HCT116 (cell line): Measurements from ENCODE around the gene SPIRE2. TPM values are rescaled to one million over a fixed set of nuclear protein-coding genes. Genes with fewer than 3 reads are reported as not detected.

Experiments
- ATAC-seq: fragments of 200-7000 bp; cut with Tn5 transposase; 2 replicates; pipeline ENCODE4 v1.9.1; 2020; ENCODE audit warnings: mild to moderate bottlenecking, moderate library complexity
- BruUV-seq: library from RNA; stranded (reverse); fragments of 400-500 nt; replicated peaks from 2 replicates; lab custom pipeline; 2021; lab: Mats Ljungman, UMichigan
- CTCF ChIA-PET: fragments of 300-600 bp; sonication (Branson Sonifier 250); formaldehyde crosslinking; loops from one replicate; lab custom pipeline; 2021; ENCODE audit warnings: antibody characterized with exemption; lab: Charles Lee
- POLR2A ChIA-PET: fragments of 300-600, 350-600 bp; sonication (Branson Sonifier 250); formaldehyde crosslinking; loops from one replicate; lab custom pipeline; 2021; ENCODE audit warnings: antibody characterized with exemption; lab: Charles Lee
- RAD21 ChIA-PET, 2 experiments: fragments of 300-600 bp; sonication (Branson Sonifier 250); formaldehyde crosslinking; loops; one replicate each; lab custom pipeline; 2023; ENCODE audit warnings: low total read pairs in 2 of 2; ENCODE audit not compliant: uncharacterized antibody in 2 of 2, unreplicated experiment in 2 of 2, low non-redundant PET in 1 of 2; lab: Charles Lee
- DNase-seq: peaks from one replicate; pipeline ENCODE4 v3.0.0-alpha.2; 2010; ENCODE audit warnings: low read depth, low spot score
- H2AFZ ChIP-seq: fragments of 200-600 bp; shearing (Covaris generic), sonication (generic); 2 replicates; pipeline ENCODE4 v1.6.1; 2017; ENCODE audit warnings: low read depth, mixed run types, mixed read lengths, antibody characterized with exemption, low read length; ENCODE audit not compliant: poor library complexity, severe bottlenecking
- H3K27ac ChIP-seq: 2 replicates; pipeline ENCODE4 v1.5.1; 2012; ENCODE audit warnings: low read depth, low read length
- H3K27me3 ChIP-seq: fragments of 200-600 bp; sonication (generic); 2 replicates; pipeline ENCODE4 v1.6.1; 2016; ENCODE audit warnings: mixed run types, low read length, mixed read lengths; ENCODE audit not compliant: insufficient read depth
- H3K36me3 ChIP-seq, 2 experiments: fragments of 200-500 bp in 1 of 2; fragments of 200-600 bp in 1 of 2; sonication (Bioruptor generic) in 1 of 2; sonication (generic) in 1 of 2; 2 replicates each; pipeline versions ENCODE4 v1.5.1 to v1.6.1; 2014 to 2016; ENCODE audit warnings: low read length in 2 of 2, inconsistent platforms in 1 of 2, mixed read lengths in 1 of 2, mixed run types in 1 of 2; ENCODE audit not compliant: insufficient read depth in 2 of 2, control insufficient read depth in 1 of 2
- H3K4me1 ChIP-seq, 2 experiments: fragments of 200-600 bp in 1 of 2; sonication (generic) in 1 of 2; 2 replicates each; pipeline versions ENCODE4 v1.5.1 to v1.6.1; 2012 to 2017; ENCODE audit warnings: low read length in 2 of 2, inconsistent platforms in 1 of 2, mild to moderate bottlenecking in 1 of 2, mixed read lengths in 1 of 2, mixed run types in 1 of 2, moderate library complexity in 1 of 2; ENCODE audit not compliant: insufficient read depth in 2 of 2, control insufficient read depth in 1 of 2
- H3K4me2 ChIP-seq: fragments of 200-600 bp; sonication (generic); 2 replicates; pipeline ENCODE4 v1.6.1; 2017; ENCODE audit warnings: mixed run types, low read length, mixed read lengths
- H3K4me3 ChIP-seq, 2 experiments: fragments of 200-600 bp in 1 of 2; sonication (generic) in 1 of 2; replicated peaks in 1 of 2; 2 replicates each; pipeline ENCODE4 v1.5.1; 2011 to 2016; ENCODE audit warnings: low read length in 2 of 2, control low read depth in 1 of 2, low read depth in 1 of 2, mild to moderate bottlenecking in 1 of 2, mixed read lengths in 1 of 2, mixed run types in 1 of 2
- H3K79me2 ChIP-seq: fragments of 200-600 bp; sonication (generic); 2 replicates; pipeline ENCODE4 v1.6.1; 2017; ENCODE audit warnings: mild to moderate bottlenecking, mixed run types, low read length, moderate library complexity, mixed read lengths; ENCODE audit not compliant: insufficient read depth
- H3K9ac ChIP-seq: fragments of 200-600 bp; sonication (generic); 2 replicates; pipeline ENCODE4 v1.6.1; 2016; ENCODE audit warnings: low read length, mixed read lengths
- H3K9me2 ChIP-seq: fragments of 200-600 bp; sonication (generic), shearing (Covaris generic); 2 replicates; pipeline ENCODE4 v1.6.1; 2017; ENCODE audit warnings: mixed run types, mild to moderate bottlenecking, moderate library complexity; ENCODE audit not compliant: insufficient read depth
- H3K9me3 ChIP-seq, 2 experiments: fragments of 200-500 bp in 1 of 2; fragments of 200-600 bp in 1 of 2; sonication (Bioruptor generic) in 1 of 2; sonication (generic) in 1 of 2; 2 replicates each; pipeline ENCODE4 v1.6.1; 2014 to 2017; ENCODE audit warnings: low read length in 2 of 2, mixed read lengths in 2 of 2, inconsistent platforms in 1 of 2, low read depth in 1 of 2, mild to moderate bottlenecking in 1 of 2, mixed run types in 1 of 2, moderate library complexity in 1 of 2; ENCODE audit not compliant: control insufficient read depth in 1 of 2, insufficient read depth in 1 of 2
- H4K20me1 ChIP-seq: fragments of 200-600 bp; sonication (generic), shearing (Covaris generic); 2 replicates; pipeline ENCODE4 v1.6.1; 2017; ENCODE audit warnings: mixed run types, mild to moderate bottlenecking, moderate library complexity; ENCODE audit not compliant: insufficient read depth
- ATF3 ChIP-seq: IDR thresholded peaks from 2 replicates; pipeline ENCODE4 v1.6.1; 2012
- CBX3 ChIP-seq: IDR thresholded peaks from 2 replicates; pipeline ENCODE4 v1.6.1; 2012; ENCODE audit warnings: low read depth
- CEBPB ChIP-seq: IDR thresholded peaks from 2 replicates; pipeline ENCODE4 v1.6.1; 2012; ENCODE audit warnings: low read depth
- CTCF ChIP-seq, 3 experiments: fragments of 200-600 bp in 1 of 3; sonication (generic) in 1 of 3; IDR thresholded peaks in 2 of 3; conservative IDR thresholded peaks in 1 of 3; 2 replicates each; pipeline ENCODE4 v1.5.1; 2012 to 2017; ENCODE audit warnings: low read depth in 2 of 3, low read length in 2 of 3, antibody characterized with exemption in 1 of 3, borderline replicate concordance in 1 of 3, control low read depth in 1 of 3, mild to moderate bottlenecking in 1 of 3, mixed read lengths in 1 of 3, mixed run types in 1 of 3, moderate library complexity in 1 of 3; ENCODE audit not compliant: insufficient read depth in 1 of 3
- EGR1 ChIP-seq: IDR thresholded peaks from 2 replicates; pipeline ENCODE4 v1.6.1; 2012; ENCODE audit warnings: low read depth
- EZH2 ChIP-seq: fragments of 200-600 bp; sonication (generic); IDR thresholded peaks from 2 replicates; pipeline ENCODE4 v1.6.1; 2017; ENCODE audit warnings: antibody characterized with exemption, mixed run types
- EZH2phosphoT487 ChIP-seq: fragments of 200-600 bp; IDR thresholded peaks from 2 replicates; pipeline ENCODE4 v1.6.1; 2018; ENCODE audit warnings: antibody characterized with exemption, borderline replicate concordance
- FOSL1 ChIP-seq: IDR thresholded peaks from 2 replicates; pipeline ENCODE4 v1.6.1; 2012; ENCODE audit warnings: low read depth
- JUND ChIP-seq: IDR thresholded peaks from 2 replicates; pipeline ENCODE4 v1.6.1; 2012
- MAX ChIP-seq: IDR thresholded peaks from 2 replicates; pipeline ENCODE4 v1.6.1; 2012
- POLR2A ChIP-seq: IDR thresholded peaks from 2 replicates; pipeline ENCODE4 v1.7.0; 2011; ENCODE audit warnings: borderline replicate concordance; ENCODE audit not compliant: insufficient read depth, insufficient read length; ENCODE audit errors: extremely low read depth
- POLR2AphosphoS5 ChIP-seq: IDR thresholded peaks from 2 replicates; pipeline ENCODE4 v1.6.1; 2011; ENCODE audit warnings: mild to moderate bottlenecking, low read depth, low read length, moderate library complexity
- RAD21 ChIP-seq: IDR thresholded peaks from 2 replicates; pipeline ENCODE4 v1.6.1; 2012; ENCODE audit warnings: low read depth, mild to moderate bottlenecking
- REST ChIP-seq: IDR thresholded peaks from 2 replicates; pipeline ENCODE4 v1.6.1; 2012; ENCODE audit warnings: low read depth
- SIN3A ChIP-seq: IDR thresholded peaks from 2 replicates; pipeline ENCODE4 v1.6.1; 2012; ENCODE audit warnings: low read depth
- SP1 ChIP-seq: IDR thresholded peaks from 2 replicates; pipeline ENCODE4 v1.6.1; 2012; ENCODE audit warnings: low read depth
- SRF ChIP-seq: IDR thresholded peaks from 2 replicates; pipeline ENCODE4 v1.6.1; 2012; ENCODE audit warnings: low read depth
- TCF7L2 ChIP-seq: IDR thresholded peaks from 2 replicates; pipeline ENCODE4 v1.7.0; 2011; ENCODE audit warnings: borderline replicate concordance, inconsistent platforms; ENCODE audit not compliant: insufficient read depth, insufficient read length; ENCODE audit errors: extremely low read depth
- YY1 ChIP-seq: IDR thresholded peaks from 2 replicates; pipeline ENCODE4 v1.6.1; 2011; ENCODE audit warnings: low read length, low read depth, moderate library complexity, mild to moderate bottlenecking; ENCODE audit not compliant: insufficient replicate concordance; ENCODE audit errors: extremely low read depth
- ZFX ChIP-seq: fragments of 450-650 bp; IDR thresholded peaks from 2 replicates; pipeline ENCODE4 v1.6.1; 2017
- ZNF274 ChIP-seq: fragments of 200-500 bp; sonication (Bioruptor generic); IDR thresholded peaks from 2 replicates; pipeline ENCODE4 v1.6.1; 2014; ENCODE audit warnings: mild to moderate bottlenecking, low read depth, low read length, inconsistent platforms
- intact Hi-C: fragments of 100-400 bp; cut with micrococcal nuclease; formaldehyde crosslinking; loops from 2 replicates; pipeline ENCODE4 v1.10.0; 2022
- total RNA-seq: library from RNA; stranded (reverse); gene quantifications from one replicate; pipeline ENCODE4 v1.2.1, GENCODE V29; 2021; ENCODE audit not compliant: unreplicated experiment

Gene SPIRE2
- total RNA-seq, 1 experiment from 2014 or later = 21.2 TPM

- H4K20me1 ChIP-seq = peaks cover under 1% of the 10 kb centered on the region; the same call in 1 of the 2 replicates
- no TSS peak for BruUV-seq
- no peak within 1 kb of the TSS for H2AFZ ChIP-seq
- CTCF ChIA-PET = interaction anchor here (1.1 to 2.3 kb wide), 2 partner anchors 10 to 101 kb away, joined by 3 to 26 read pairs; no protein-coding TSS in a partner anchor
- peaks cover 5% of the 10 kb centered on the region for H3K79me2 ChIP-seq
- H3K27ac ChIP-seq = peak within 1 kb of the TSS; percentile 87
- TF ChIP-seq SIN3A = no peak
- no peak for TF ChIP-seq JUND
- TF ChIP-seq ZNF274 = no peak
- no peak for TF ChIP-seq FOSL1
- no peak for TF ChIP-seq SRF
- TF ChIP-seq REST = no peak
- no peak for TF ChIP-seq YY1
- TF ChIP-seq RAD21 = no peak
- TF ChIP-seq EGR1 = no peak
- TF ChIP-seq EZH2phosphoT487 = no peak
- no peak for TF ChIP-seq CEBPB
- peak; percentile 28; the same call in 1 of the 2 replicates for TF ChIP-seq POLR2AphosphoS5
- no peak for TF ChIP-seq MAX
- TF ChIP-seq CTCF (IDR thresholded peaks at IDR 0.05 in 2 of 3, conservative IDR thresholded peaks at IDR 0.05 in 1 of 3; ENCODE audit: borderline replicate concordance in 1 of 3, insufficient read depth in 1 of 3, low read depth in 2 of 3, low read length in 2 of 3) = peak in 2 of 3 experiments; percentile 72; a peak in 4 of 6 replicates
- TF ChIP-seq EZH2 = no peak
- TF ChIP-seq ZFX = no peak
- peak; percentile 11 for TF ChIP-seq TCF7L2
- no peak for TF ChIP-seq SP1
- TF ChIP-seq POLR2A = peak; percentile 61
- TF ChIP-seq CBX3 = no peak
- no peak for TF ChIP-seq ATF3
- peak within 1 kb of the TSS; percentile 64 for H3K9ac ChIP-seq
- peak within 1 kb of the TSS; percentile 19 to 49 for H3K4me3 ChIP-seq
- no peaks in the 10 kb centered on the region for H3K36me3 ChIP-seq
- POLR2A ChIA-PET = interaction anchor here (0.6 to 2.0 kb wide), 5 partner anchors 10 to 61 kb away, joined by 4 to 9 read pairs (median 5); partner anchors contain the start of gene TCF25
- RAD21 ChIA-PET = no interaction called here
- no peaks in the 10 kb centered on the region for H3K9me3 ChIP-seq
- DNase-seq (peak; percentile 26), ATAC-seq (peak; percentile 15)
- H3K4me1 ChIP-seq = peaks cover 52 to 73% of the 10 kb centered on the region in 2 experiments
- H3K27me3 ChIP-seq = no peaks in the 10 kb centered on the region
- no peaks in the 10 kb centered on the region for H3K9me2 ChIP-seq
- H3K4me2 ChIP-seq = peak within 1 kb of the TSS; percentile 80
- intact Hi-C loops = no loop called here
Measured at GRCh38 chr16:89918453-89919347, 90.4 kb downstream of the SPIRE2 start, which contains the start of gene MC1R. MC1R (plus strand) TSS chr16:89918862; CDS start chr16:89919259, 397 bp downstream.
